Fibroblast of pulmonary artery (primary cell): ENCODE results near the gene GALNT5.

ENCODE experiments used
- DNase-seq: peaks from one replicate; pipeline ENCODE4 v3.0.0-alpha.2; 2010; ENCODE audit warnings: low read depth
- H3K4me3 ChIP-seq: replicated peaks from 2 replicates; pipeline ENCODE4 v1.5.1; 2011; ENCODE audit warnings: low read depth, mild to moderate bottlenecking, control low read depth, low read length, moderate library complexity
- TF ChIP-seq, protein P1 (sequence below): IDR thresholded peaks from 2 replicates; pipeline ENCODE4 v1.5.1; 2011; ENCODE audit warnings: mild to moderate bottlenecking, control low read depth, low read length, inconsistent platforms; ENCODE audit errors: missing control alignments

The GALNT5 gene

GRCh38 chr2:157304811-157305722 is 47.6 kb downstream of the GALNT5 start:
- peak; percentile 42 for DNase-seq
- TF ChIP-seq, protein P1, sequence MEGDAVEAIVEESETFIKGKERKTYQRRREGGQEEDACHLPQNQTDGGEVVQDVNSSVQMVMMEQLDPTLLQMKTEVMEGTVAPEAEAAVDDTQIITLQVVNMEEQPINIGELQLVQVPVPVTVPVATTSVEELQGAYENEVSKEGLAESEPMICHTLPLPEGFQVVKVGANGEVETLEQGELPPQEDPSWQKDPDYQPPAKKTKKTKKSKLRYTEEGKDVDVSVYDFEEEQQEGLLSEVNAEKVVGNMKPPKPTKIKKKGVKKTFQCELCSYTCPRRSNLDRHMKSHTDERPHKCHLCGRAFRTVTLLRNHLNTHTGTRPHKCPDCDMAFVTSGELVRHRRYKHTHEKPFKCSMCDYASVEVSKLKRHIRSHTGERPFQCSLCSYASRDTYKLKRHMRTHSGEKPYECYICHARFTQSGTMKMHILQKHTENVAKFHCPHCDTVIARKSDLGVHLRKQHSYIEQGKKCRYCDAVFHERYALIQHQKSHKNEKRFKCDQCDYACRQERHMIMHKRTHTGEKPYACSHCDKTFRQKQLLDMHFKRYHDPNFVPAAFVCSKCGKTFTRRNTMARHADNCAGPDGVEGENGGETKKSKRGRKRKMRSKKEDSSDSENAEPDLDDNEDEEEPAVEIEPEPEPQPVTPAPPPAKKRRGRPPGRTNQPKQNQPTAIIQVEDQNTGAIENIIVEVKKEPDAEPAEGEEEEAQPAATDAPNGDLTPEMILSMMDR = no peak
- H3K4me3 ChIP-seq = no peak overlapping the region

GRCh38 chr2:157305723-157306110 is 48.2 kb downstream of the GALNT5 start:
- no peak overlapping the region for H3K4me3 ChIP-seq
- DNase-seq = no peak
- TF ChIP-seq, protein P1 = no peak

GRCh38 chr2:157307021-157307420 is 49.5 kb downstream of the GALNT5 start:
- no peak overlapping the region for H3K4me3 ChIP-seq
- TF ChIP-seq, protein P1 = peak; percentile 27
- no peak for DNase-seq

- no peak for DNase-seq
- no peak overlapping the region for H3K4me3 ChIP-seq
- TF ChIP-seq, protein P1 = no peak
Measured at GRCh38 chr2:157309878-157310277, 52.4 kb downstream of the GALNT5 start.

GRCh38 chr2:157311706-157312105 is 54.2 kb downstream of the GALNT5 start:
- no peak overlapping the region for H3K4me3 ChIP-seq
- TF ChIP-seq, protein P1 = no peak

GRCh38 chr2:157312866-157313486 is 55.5 kb downstream of the GALNT5 start:
- TF ChIP-seq, protein P1 = no peak
- no peak overlapping the region for H3K4me3 ChIP-seq
- DNase-seq = peak; percentile 14

More at GRCh38 chr2:157311706-157312105, 54.2 kb downstream of the GALNT5 start:
- DNase-seq = no peak
